ENCODE data around the gene FBXW10B.
"Not testable (repeated sequence)": the region's sequence is repeated elsewhere in the genome, so short reads cannot be mapped to it uniquely, and the experiment has no call there.

The FBXW10B gene, protein sequence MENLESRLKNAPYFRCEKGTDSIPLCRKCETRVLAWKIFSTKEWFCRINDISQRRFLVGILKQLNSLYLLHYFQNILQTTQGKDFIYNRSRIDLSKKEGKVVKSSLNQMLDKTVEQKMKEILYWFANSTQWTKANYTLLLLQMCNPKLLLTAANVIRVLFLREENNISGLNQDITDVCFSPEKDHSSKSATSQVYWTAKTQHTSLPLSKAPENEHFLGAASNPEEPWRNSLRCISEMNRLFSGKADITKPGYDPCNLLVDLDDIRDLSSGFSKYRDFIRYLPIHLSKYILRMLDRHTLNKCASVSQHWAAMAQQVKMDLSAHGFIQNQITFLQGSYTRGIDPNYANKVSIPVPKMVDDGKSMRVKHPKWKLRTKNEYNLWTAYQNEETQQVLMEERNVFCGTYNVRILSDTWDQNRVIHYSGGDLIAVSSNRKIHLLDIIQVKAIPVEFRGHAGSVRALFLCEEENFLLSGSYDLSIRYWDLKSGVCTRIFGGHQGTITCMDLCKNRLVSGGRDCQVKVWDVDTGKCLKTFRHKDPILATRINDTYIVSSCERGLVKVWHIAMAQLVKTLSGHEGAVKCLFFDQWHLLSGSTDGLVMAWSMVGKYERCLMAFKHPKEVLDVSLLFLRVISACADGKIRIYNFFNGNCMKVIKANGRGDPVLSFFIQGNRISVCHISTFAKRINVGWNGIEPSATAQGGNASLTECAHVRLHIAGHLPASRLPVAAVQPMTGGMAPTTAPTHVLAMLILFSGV

GRCh38 chr17:15619331-15620058 lies at the start of gene FBXW10B:
Gene FBXW10B, minus strand, starts transcription at chr17:15619704. Its CDS starts 192 bp downstream, at chr17:15619512.
- DNase-seq, result not testable (repeated sequence)

GRCh38 chr17:15663691-15664090 lies 44.2 kb upstream of the FBXW10B start:
- no peak for DNase-seq

- DNase-seq, result no peak
Observed at GRCh38 chr17:15663176-15663575, 43.7 kb upstream of the FBXW10B start.

DNA sequence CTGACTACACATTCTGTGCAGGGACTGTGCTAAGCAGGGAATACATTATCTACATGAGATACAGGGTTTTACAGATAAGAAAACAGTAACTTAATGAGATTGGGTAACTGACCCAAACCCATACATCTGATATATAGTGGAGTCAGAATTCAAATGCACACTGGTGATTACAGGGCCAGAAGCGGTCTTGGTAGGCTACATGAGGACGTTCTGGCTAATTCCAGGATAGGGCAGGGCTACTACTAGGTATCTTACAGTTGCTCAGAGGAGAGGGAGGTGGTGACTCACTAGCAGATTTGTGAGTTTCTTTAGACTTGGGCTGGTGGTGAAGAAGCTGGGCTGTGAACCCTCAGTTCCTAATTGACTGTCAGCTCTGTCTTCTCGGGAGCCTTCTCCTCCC lies 43.2 kb upstream of the FBXW10B start:
- no peak for DNase-seq

DNA sequence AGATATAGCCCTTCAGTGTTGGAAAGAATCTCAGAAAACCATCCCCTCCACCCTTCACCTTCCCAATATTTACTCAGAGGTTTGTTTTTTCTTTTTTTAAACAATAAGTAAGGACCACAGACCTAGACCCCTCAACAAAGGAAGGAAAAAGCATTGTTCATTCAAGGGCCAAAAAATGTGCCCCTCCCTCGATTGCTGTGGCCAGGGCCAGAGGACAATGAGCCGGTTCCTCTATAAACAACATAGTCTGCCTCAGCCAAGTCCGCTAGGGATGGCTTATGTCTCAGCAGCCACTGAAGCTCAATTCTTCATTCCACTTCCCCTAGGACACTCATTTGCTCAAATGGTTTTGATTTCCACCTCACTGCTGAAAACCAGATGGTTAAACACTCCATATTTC lies 40.6 kb upstream of the FBXW10B start:
- DNase-seq, result no peak

- DNase-seq, result no peak
Observed at GRCh38 chr17:15659663-15660062, 40.2 kb upstream of the FBXW10B start.

DNA sequence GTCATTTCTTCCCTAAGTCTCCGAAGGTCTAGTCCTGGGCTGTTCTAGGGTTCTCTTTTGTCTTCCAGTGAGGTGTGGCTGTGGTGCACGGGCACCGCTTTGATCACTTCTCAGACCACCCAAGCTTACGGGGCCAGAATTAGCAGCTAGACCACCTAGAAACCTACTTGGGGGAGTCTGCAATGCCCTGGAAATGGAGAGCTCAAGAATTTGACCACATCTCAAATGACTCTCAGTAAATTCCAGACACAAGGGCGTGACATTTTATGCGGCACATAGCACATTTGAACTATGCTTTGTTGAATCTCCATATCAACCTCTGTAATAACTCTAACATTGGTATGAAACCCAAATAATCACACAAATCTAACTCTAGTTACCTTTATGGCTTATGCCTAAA lies 39.7 kb upstream of the FBXW10B start:
- DNase-seq, result no peak

GRCh38 chr17:15658296-15658695 lies 38.8 kb upstream of the FBXW10B start:
- DNase-seq, result no peak

DNA sequence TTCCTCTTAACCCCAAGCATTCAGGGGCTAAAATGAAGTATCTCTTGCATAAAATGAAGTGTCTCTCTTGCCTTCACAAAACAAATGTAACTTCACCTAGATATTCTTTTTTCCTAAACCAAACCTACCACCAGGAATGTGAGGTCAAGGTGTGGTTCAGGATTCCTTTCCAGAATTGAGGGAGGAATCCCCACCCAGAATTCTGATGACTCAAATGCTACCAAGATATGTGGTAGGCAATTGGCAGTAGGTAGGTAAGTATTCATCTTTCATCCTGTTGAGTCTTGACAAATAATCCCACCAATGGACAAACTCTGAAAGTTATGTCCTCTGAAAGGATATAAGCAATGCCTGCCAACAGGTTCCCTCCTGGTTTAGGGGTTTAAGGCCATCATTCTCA lies 38.4 kb upstream of the FBXW10B start:
- DNase-seq, result no peak

GRCh38 chr17:15654886-15655561 lies 35.5 kb upstream of the FBXW10B start:
- DNase-seq, result no peak

DNA sequence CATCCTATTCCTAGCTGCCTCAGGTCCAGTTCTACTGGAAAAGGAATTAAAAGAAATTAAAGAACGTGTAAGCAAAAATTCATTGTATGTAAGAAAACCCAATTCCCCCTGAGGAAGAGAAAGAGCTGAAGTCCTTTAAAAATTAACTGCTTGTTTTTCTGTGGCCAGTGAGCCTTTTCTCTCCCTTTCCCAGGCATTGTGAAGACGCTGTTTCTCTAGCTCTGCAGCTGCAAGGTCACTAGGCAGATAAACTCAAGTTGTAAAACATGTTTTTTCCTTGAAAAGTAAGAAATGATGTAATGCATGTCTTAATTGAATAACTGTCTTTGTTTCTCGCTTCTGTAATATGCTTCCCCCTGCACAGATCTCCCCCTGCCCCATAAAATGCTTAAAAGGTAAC lies 34.9 kb upstream of the FBXW10B start:
- DNase-seq, result not testable (repeated sequence)

DNA sequence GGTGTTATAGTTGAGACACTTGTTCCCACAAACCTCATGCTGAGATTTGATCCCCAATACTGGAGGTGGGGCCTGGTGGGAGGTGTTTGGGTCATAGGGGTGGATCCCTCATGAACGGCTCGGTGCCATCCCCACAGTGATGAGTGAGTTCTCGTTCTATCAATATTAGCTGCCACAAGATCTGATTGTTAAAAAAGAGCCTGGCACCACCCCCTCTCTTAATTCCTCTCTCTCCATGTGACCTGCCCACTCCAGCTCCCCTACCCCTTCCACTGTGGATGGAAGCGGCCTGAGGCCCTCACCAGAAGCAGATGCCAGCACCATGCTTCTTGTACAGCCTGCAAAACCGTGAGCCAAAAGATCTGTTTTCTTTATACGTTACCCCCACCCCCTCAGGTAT lies 33.5 kb upstream of the FBXW10B start:
- DNase-seq, result no peak

DNA sequence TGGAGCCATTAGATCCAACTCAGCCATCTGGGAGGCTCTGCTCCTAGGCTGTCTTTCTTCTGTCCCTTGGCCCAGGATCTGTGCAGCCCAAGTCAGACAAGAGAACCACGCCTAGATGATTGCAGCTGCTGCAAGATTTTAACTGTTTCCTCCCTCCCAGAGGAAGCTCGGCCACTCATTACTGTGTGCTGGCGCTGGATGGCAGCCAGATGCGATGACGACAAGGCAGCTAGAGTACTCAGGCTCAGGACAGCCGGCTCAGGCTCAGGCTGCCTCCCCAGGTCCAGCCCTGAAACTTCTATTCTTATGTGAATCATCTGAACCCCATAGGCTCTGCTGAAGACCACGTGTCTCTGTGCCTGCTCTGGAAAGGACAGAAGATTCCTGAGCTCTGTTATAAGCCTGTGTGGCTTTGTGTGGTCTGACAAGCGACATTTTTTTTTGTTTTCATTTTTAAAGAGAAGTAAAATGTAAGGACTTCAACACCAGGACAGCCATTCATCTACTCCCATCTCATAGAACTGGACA lies 32.1 kb upstream of the FBXW10B start:
- peak; percentile 38 for DNase-seq

- no peak for DNase-seq
Observed at GRCh38 chr17:15650741-15651582, 31.5 kb upstream of the FBXW10B start.

DNA sequence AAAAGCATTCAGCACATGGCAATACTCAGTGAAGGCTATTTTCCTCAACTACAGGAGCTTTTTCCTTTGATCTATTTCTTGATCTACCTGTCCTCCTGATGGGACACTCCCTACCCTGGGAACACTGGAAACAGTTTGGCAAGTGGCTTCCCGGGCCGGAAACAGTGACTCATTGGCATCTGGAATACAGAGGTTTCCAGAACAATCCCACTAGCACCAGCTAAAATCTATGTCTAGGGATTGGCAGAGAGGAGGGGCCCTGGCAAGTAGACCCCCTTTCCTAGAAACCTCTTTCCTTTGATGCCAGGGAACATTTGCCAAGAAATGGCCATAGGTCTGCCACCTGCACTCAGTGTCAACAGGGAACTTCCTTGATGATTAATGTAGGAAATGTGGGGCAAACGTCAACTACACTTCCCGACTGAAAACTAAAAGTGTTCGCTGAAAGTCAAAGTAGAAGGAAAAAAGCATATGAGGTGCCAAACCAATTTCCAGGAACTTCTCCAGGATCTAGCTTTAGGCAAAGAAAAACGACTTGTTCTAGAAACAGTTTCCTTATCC lies 30.4 kb upstream of the FBXW10B start:
- DNase-seq, result no peak

DNA sequence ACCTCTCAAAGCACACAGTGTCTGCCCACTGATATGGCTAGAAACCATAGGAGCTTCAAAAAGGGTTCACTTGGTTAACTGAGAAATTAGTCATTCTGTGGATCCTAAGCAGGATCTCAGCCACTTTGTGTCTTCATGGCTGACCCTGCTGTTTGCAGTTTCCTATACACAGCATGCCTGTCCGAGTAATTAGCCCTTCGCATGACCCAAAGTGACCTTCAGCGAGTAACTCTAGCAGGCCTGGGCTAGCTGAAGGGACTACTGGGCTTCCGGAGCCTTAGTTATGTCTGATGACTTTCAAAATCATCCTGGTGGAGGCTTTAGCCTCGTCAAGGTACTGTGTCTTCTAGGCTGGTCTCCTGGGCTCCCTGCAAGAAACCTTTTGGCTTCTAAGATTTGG lies 28.9 kb upstream of the FBXW10B start:
- DNase-seq, result no peak

- DNase-seq, result not testable (repeated sequence)
Observed at GRCh38 chr17:15645942-15646312, 26.4 kb upstream of the FBXW10B start.

- not testable (repeated sequence) for DNase-seq
Observed at GRCh38 chr17:15645099-15645941, 25.8 kb upstream of the FBXW10B start.

DNA sequence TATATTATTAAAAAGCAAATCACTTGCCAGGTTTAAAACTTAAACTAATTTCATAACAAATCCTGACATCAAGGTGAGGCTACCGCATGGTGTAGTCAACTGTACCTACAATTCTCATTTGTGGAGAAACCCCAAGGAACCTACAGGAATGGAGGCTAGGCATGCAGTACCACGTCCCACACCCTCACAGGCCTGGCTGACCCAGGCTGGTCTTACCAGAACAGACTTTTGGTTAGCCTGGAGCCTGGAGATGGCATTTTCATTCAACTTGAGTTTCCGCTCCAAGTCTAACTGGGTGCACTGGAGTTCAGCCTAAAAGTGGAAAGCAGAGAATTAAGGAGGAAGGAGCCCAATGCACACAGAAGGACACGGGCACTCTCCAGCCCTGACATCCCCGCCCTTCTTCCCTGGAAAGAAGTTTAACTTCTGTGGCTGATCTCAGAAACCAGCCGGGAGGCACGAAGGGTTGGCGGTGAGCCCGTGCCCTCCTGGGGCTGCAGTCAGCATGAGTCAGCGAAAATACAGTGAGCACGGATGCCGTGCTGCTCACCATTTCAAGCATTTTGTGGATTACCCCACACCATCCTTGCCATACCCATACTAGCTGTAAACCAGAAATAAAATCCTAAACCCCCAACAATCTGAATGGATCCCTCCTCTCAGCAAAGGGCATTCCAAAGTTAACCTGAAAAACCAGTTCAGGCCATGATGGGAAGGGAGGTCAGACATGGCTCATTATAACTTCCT lies 23.2 kb upstream of the FBXW10B start:
- DNase-seq, result not testable (repeated sequence)

DNA sequence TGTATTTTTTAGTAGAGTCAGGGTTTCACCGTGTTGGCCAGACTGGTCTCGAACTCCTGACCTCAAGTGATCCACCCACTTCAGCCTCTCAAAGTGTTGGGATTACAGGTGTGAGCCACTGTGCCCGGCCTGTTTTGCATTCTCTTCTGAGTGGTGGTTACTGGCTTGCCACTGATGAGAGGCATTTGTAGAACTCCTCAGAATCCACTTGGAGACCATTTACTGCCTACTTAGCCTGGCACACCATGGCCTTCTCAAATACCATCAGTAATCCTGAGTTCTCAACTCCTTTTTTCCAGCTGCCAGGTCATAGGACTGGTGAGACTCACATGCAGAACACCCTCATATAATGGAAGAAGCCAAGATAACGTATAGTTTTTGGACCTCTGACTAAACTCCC lies 22.5 kb upstream of the FBXW10B start:
- not testable (repeated sequence) for DNase-seq
